Panc1 (cell line): ENCODE data around the gene EVX2. TPM values are rescaled to one million over a fixed set of nuclear protein-coding genes. Genes with fewer than 3 reads are reported as not detected.

Experiments used
- ATAC-seq: fragments of 200-7000 bp; cut with Tn5 transposase; 2 replicates; pipeline ENCODE4 v1.9.1; 2020; ENCODE audit warnings: mild to moderate bottlenecking, moderate library complexity
- BruUV-seq: library from RNA; stranded (reverse); fragments of 400-500 nt; replicated peaks from 2 replicates; lab custom pipeline; 2021; lab: Mats Ljungman, UMichigan
- CTCF ChIA-PET: fragments of 300-600 bp; sonication (Branson Sonifier 250); formaldehyde crosslinking; loops from one replicate; lab custom pipeline; 2022; ENCODE audit warnings: antibody characterized with exemption; lab: Charles Lee
- POLR2A ChIA-PET: fragments of 300-600 bp; sonication (Branson Sonifier 250); formaldehyde crosslinking; loops from one replicate; lab custom pipeline; 2022; ENCODE audit warnings: antibody characterized with exemption; lab: Charles Lee
- DNase-seq: peaks from one replicate; pipeline ENCODE4 v3.0.0-alpha.2; 2010; ENCODE audit warnings: low read depth, low spot score
- H3K27ac ChIP-seq: 2 replicates; pipeline ENCODE4 v1.5.1; 2011; ENCODE audit warnings: mild to moderate bottlenecking, low read length, inconsistent platforms
- H3K27me3 ChIP-seq: fragments of 200-500 bp; sonication (Bioruptor generic); 2 replicates; pipeline ENCODE4 v1.6.0; 2014; ENCODE audit warnings: low read length, inconsistent platforms; ENCODE audit not compliant: control insufficient read depth, insufficient read depth
- H3K36me3 ChIP-seq: fragments of 200-500 bp; sonication (Bioruptor generic); 2 replicates; pipeline ENCODE4 v1.5.1; 2014; ENCODE audit warnings: inconsistent platforms, mild to moderate bottlenecking, low read length, moderate library complexity; ENCODE audit not compliant: control insufficient read depth, insufficient read depth
- H3K4me1 ChIP-seq: 2 replicates; pipeline ENCODE4 v1.5.1; 2011; ENCODE audit warnings: inconsistent platforms, mild to moderate bottlenecking, low read length, moderate library complexity; ENCODE audit not compliant: control insufficient read depth, insufficient read depth
- H3K4me3 ChIP-seq, 2 experiments: 2 replicates each; pipeline ENCODE4 v1.5.1; 2011 to 2012; ENCODE audit warnings: low read depth in 2 of 2, low read length in 2 of 2, mild to moderate bottlenecking in 2 of 2, inconsistent platforms in 1 of 2, moderate library complexity in 1 of 2
- H3K9me3 ChIP-seq: fragments of 200-500 bp; sonication (Bioruptor generic); 2 replicates; pipeline ENCODE4 v1.5.1; 2014; ENCODE audit warnings: low read depth, mild to moderate bottlenecking, inconsistent platforms, low read length, moderate library complexity; ENCODE audit not compliant: control insufficient read depth, insufficient read depth
- POLR2AphosphoS5 ChIP-seq: IDR thresholded peaks from 2 replicates; pipeline ENCODE4 v1.6.1; 2012; ENCODE audit warnings: mild to moderate bottlenecking, low read depth, low read length, moderate library complexity
- SIN3A ChIP-seq: IDR thresholded peaks from 2 replicates; pipeline ENCODE4 v1.6.1; 2012; ENCODE audit warnings: low read depth, mild to moderate bottlenecking, low read length, moderate library complexity, borderline replicate concordance; ENCODE audit not compliant: insufficient read depth
- TCF7L2 ChIP-seq: IDR thresholded peaks from 2 replicates; pipeline ENCODE4 v1.6.1; 2011; ENCODE audit warnings: mild to moderate bottlenecking, low read depth, low read length, inconsistent platforms
- in situ Hi-C: cut with HindIII; loops from 2 replicates; pipeline ENCODE4 v1.10.0; 2016; ENCODE audit warnings: low sequenced_read_pairs, low pct_unique_long_range_greater_than_20kb
- intact Hi-C: fragments of 100-400 bp; cut with micrococcal nuclease; formaldehyde crosslinking; loops from one replicate; pipeline ENCODE4 v1.10.0; 2022; ENCODE audit not compliant: unreplicated experiment
- total RNA-seq: library from RNA; stranded (reverse); gene quantifications from one replicate; pipeline ENCODE4 v1.2.1, GENCODE V29; 2021; ENCODE audit not compliant: unreplicated experiment
- TF ChIP-seq, protein P1 (sequence below), 2 experiments: IDR thresholded peaks; 2 replicates each; pipeline ENCODE4 v1.6.1; 2011 to 2012; ENCODE audit warnings: low read depth in 2 of 2, control low read depth in 1 of 2, low read length in 1 of 2, mild to moderate bottlenecking in 1 of 2, moderate library complexity in 1 of 2; ENCODE audit not compliant: insufficient read depth in 1 of 2
- TF ChIP-seq, protein P2 (sequence below): fragments of 450-650 bp; IDR thresholded peaks from 2 replicates; pipeline ENCODE4 v1.5.1; 2017; ENCODE audit warnings: mild to moderate bottlenecking

Gene EVX2
- total RNA-seq, 1 experiment from 2014 or later, result not detected

DNA sequence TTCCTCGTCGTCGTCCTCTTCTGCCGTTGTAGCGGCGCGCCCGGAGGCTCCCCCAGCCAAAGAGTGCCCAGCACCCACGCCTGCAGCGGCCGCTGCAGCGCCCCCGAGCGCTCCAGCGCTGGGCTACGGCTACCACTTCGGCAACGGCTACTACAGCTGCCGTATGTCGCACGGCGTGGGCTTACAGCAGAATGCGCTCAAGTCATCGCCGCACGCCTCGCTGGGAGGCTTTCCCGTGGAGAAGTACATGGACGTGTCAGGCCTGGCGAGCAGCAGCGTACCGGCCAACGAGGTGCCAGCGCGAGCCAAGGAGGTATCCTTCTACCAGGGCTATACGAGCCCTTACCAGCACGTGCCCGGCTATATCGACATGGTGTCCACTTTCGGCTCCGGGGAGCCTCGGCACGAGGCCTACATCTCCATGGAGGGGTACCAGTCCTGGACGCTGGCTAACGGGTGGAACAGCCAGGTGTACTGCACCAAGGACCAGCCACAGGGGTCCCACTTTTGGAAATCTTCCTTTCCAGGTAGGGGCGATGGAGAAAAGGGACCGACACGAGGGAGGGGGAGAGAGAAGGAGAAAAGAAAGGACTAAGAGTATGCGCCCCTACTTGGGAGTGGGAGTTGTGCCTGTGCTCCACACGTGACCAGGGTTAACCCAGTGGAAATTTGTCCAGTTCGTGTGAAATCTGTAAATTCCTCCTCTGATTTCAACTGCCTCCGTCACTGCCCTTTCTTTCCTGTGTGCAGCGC lies 9.6 kb upstream of the EVX2 start:
- no peak for DNase-seq
- POLR2A ChIA-PET, result no interaction called here

DNA sequence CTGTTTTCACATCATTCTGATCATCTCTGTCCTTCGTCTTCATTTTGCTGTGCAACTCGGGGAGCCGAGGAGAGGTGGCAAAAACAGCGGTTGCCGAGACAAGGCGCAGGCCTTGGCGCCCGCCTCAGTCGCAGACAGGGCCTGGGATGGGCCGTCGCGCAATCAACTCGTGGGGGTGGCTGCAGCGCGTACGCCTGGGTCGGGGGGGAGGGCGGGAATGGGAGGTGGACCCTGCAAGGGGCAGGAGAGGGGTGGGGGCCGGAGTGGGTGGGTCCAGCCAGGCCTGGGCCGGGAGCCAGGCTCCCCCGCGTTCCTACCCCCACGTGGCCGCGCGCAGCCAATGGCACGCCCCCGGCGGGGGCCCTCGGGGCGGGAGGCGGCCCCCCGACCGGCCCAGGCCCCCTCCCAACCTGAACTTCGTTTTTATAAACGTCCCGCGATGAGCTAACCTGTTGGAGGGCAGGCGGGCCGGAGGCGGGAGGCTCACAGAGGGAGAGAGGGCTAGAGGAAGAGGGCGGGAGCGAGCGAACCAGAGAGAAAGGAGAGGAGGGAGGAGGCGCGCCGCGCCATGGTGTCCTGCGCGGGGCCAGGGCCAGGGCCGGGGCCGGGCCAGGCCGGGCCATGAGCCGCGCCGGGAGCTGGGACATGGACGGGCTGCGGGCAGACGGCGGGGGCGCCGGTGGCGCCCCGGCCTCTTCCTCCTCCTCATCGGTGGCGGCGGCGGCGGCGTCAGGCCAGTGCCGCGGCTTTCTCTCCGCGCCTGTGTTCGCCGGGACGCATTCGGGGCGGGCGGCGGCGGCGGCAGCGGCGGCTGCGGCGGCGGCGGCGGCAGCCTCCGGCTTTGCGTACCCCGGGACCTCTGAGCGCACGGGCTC lies 8.7 kb upstream of the EVX2 start, which contains the start of gene HOXD13:
TSS of gene HOXD13 (plus strand) at position 452 of the 875 bp plus-strand sequence. CDS start at position 622, 170 bp downstream.
- Histone ChIP-seq H3K9me3 (no peaks in the 10 kb centered on the region), H3K27me3 (peaks cover 17% of the 10 kb centered on the region), H3K36me3 (no peaks in the 10 kb centered on the region), H3K4me1 (peaks cover 11% of the 10 kb centered on the region; the same call in 1 of the 2 replicates), H3K4me3 (no peak within 1 kb of the TSS), H3K27ac (no peak within 1 kb of the TSS)
- ChIA-PET CTCF (no interaction called here), POLR2A (no interaction called here)
- intact Hi-C loops (no loop called here), in situ Hi-C loops (no loop called here)
- TF ChIP-seq SIN3A (no peak), TCF7L2 (no peak)
- TF ChIP-seq, protein P1, sequence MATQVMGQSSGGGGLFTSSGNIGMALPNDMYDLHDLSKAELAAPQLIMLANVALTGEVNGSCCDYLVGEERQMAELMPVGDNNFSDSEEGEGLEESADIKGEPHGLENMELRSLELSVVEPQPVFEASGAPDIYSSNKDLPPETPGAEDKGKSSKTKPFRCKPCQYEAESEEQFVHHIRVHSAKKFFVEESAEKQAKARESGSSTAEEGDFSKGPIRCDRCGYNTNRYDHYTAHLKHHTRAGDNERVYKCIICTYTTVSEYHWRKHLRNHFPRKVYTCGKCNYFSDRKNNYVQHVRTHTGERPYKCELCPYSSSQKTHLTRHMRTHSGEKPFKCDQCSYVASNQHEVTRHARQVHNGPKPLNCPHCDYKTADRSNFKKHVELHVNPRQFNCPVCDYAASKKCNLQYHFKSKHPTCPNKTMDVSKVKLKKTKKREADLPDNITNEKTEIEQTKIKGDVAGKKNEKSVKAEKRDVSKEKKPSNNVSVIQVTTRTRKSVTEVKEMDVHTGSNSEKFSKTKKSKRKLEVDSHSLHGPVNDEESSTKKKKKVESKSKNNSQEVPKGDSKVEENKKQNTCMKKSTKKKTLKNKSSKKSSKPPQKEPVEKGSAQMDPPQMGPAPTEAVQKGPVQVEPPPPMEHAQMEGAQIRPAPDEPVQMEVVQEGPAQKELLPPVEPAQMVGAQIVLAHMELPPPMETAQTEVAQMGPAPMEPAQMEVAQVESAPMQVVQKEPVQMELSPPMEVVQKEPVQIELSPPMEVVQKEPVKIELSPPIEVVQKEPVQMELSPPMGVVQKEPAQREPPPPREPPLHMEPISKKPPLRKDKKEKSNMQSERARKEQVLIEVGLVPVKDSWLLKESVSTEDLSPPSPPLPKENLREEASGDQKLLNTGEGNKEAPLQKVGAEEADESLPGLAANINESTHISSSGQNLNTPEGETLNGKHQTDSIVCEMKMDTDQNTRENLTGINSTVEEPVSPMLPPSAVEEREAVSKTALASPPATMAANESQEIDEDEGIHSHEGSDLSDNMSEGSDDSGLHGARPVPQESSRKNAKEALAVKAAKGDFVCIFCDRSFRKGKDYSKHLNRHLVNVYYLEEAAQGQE (IDR thresholded peaks at IDR 0.05; ENCODE audit: insufficient read depth in 1 of 2, low read depth in 2 of 2, low read length in 1 of 2), result no peak
- no peak for DNase-seq
- no TSS peak for BruUV-seq
- ATAC-seq, result no peak

More for the DNA sequence above, 9.6 kb upstream of the EVX2 start:
- BruUV-seq, result no TSS peak
- Histone ChIP-seq H3K4me3 (no peak overlapping the region), H3K4me1 (peaks cover 16% of the 10 kb centered on the region), H3K9me3 (no peaks in the 10 kb centered on the region), H3K27ac (no peak overlapping the region), H3K36me3 (no peaks in the 10 kb centered on the region), H3K27me3 (peaks cover 17% of the 10 kb centered on the region)
- TF ChIP-seq, protein P1 (IDR thresholded peaks at IDR 0.05; ENCODE audit: insufficient read depth in 1 of 2, low read depth in 2 of 2, low read length in 1 of 2), result no peak
- no peak for TF ChIP-seq TCF7L2
- TF ChIP-seq, protein P2, sequence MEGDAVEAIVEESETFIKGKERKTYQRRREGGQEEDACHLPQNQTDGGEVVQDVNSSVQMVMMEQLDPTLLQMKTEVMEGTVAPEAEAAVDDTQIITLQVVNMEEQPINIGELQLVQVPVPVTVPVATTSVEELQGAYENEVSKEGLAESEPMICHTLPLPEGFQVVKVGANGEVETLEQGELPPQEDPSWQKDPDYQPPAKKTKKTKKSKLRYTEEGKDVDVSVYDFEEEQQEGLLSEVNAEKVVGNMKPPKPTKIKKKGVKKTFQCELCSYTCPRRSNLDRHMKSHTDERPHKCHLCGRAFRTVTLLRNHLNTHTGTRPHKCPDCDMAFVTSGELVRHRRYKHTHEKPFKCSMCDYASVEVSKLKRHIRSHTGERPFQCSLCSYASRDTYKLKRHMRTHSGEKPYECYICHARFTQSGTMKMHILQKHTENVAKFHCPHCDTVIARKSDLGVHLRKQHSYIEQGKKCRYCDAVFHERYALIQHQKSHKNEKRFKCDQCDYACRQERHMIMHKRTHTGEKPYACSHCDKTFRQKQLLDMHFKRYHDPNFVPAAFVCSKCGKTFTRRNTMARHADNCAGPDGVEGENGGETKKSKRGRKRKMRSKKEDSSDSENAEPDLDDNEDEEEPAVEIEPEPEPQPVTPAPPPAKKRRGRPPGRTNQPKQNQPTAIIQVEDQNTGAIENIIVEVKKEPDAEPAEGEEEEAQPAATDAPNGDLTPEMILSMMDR, result no peak
- TF ChIP-seq POLR2AphosphoS5, result no peak
- TF ChIP-seq SIN3A, result no peak
- intact Hi-C loops (no loop called here), in situ Hi-C loops (no loop called here)
- ATAC-seq, result no peak
- CTCF ChIA-PET, result no interaction called here
